ENCODE data around the gene DCANP1.
A peak's percentile ranks its signal among the peaks of the same experiment; 100 is the strongest.

DCANP1 gene

GRCh38 chr5:135440916-135441315 is 6.2 kb downstream of the DCANP1 start:
- no peak for DNase-seq

- DNase-seq: no peak
These were observed 7.6 kb downstream of the DCANP1 start for GRCh38 chr5:135439231-135440205.

DNA sequence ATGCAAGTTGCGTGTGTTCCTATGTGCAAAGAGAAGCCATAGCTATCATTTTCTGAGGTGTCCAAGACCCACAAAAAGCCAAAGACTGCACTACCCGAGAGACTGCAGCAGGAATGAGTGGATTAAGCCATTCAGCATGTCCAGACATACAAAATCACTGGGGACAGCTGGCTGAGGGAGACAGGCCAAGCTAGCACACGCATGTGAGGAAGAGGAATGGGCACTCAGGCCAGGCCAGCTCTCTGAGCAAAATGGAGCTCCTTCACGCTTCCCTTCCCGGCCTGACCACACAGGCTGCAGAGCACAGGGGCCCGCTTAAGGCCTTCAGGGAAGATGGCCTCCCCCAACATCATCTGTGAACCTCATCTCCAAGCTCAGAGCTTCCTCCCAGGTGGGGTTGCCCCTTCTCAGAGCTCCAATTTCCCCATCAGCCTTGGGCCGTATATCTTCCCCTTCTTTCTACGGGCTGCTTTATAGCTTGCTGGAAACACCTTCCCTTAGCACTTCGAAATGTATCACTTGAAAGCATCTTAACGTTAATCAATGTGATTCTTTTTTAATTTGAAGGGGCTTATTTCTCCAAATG is 8.4 kb downstream of the DCANP1 start:
- no peak for DNase-seq

DNA sequence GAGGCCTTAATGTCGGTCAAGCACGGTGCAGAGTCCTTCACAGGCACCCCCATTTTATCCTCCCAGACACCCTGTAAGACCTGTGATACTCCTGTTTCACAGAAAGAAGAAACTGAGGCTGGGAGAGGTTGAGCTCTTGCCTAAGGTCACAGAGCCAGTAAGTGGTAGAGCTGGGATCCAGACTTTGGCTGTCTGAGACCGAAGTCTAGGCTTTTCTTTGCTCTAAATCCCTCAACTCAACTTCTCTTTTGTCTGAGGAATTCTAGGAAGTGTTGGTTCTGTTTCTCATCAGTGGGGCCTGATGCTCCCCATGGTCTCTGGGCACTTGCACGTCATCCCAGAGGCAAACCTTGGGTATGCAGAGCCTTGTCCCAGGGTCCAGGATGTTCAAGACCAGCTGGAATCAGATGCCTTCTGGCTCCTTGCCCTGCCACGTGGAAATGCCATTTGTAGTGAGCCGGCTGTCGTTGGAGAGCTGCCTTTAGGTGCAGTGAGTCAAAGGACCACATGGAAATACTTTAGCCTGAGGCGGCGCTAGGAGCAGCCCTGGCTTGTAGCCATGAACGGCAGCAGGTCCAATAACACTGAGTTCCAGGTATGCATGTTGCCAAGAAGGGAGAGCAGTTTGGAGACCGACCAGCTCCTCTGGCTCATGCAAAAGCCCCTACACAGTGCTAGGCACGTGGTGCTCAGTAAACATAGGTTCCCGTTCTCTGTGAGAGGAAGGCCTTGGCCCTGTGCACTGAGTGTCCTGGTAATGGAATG is 9.2 kb downstream of the DCANP1 start:
- DNase-seq: peak; percentile 8

GRCh38 chr5:135437422-135437795 is 9.7 kb downstream of the DCANP1 start:
- no peak for DNase-seq

GRCh38 chr5:135436951-135437418 is 10.2 kb downstream of the DCANP1 start:
- no peak for DNase-seq

DNA sequence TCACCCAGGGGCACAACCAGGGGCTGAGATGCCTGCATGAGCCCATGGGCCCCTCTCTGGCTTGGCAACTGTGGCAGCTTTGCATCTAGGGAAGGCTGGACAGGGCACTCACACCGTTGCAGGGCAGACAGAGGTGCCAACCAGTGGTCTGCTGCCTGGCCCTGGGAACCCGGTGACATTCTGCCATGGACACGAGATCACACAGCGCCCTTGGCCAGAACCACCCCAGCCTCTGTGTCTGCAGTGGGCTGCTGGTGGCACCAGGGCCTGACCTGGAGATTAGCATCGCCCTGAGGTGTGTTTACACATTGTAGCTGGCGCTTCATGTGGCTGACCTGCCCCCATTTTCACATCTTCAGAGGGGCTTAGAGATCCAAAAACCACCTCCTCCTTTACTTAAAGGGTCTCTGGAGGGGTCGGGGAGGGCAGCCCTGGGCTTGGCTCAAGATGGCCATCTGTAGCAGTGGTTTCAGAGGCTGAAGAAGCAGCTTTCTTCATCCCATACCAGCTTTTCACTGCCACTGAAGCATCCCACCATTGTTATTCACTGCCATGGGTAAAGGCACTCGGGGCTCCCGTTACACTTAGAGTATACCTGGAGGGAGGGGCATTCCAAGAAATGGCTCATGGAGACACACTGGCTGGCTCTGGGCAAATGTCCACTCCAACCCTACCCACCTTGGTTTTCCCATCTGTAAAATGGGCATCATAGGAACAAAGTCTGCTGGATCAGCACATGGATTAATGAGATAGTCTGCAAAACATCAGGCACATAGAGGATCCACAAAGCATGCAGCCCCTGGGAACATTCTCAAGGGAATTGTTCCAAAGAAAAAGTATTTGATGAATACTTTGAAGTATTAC is 11.4 kb downstream of the DCANP1 start:
- DNase-seq: no peak

DNA sequence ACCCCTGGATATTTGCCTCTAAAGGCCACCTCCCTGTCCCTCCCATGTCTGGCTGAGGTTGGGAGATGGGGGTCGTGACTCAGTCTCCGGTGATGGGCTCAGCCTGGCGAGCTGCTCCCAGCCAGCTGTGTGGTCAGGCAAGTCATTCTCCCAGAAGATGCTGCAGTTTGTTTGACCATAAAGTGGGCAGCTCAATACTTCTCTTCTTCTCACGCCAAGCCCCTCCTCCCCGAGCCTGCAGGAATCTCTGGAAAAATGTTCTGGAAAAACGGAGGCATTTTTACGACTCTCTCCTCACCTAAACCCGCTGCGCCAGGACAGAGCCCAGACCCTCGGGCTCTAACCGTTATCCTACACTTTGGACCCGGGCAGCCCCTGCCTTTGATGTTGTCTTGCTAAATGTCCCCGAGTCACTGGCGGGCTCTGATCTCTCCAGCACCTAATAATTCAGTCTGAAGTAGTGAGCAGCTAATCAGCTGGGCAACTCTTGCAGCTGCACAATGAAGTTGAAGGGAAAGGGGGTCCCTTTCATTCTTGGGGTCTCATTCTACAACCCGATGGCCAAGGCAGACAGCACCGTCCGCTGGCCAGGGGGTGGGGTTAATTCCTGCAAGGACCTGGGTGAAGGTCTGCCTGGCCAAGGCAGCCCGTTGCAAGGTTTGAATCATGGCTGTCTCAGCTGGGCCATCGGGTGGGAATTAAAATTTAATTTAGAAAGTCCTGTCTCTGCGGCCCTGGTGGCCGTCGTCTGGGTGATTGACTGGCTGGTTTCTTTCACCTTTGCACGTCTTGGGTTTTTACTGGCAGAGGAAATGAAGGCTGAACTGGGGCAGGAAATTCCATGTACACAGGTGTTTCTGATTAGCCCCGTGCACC is 12.3 kb downstream of the DCANP1 start:
- DNase-seq: no peak

DNA sequence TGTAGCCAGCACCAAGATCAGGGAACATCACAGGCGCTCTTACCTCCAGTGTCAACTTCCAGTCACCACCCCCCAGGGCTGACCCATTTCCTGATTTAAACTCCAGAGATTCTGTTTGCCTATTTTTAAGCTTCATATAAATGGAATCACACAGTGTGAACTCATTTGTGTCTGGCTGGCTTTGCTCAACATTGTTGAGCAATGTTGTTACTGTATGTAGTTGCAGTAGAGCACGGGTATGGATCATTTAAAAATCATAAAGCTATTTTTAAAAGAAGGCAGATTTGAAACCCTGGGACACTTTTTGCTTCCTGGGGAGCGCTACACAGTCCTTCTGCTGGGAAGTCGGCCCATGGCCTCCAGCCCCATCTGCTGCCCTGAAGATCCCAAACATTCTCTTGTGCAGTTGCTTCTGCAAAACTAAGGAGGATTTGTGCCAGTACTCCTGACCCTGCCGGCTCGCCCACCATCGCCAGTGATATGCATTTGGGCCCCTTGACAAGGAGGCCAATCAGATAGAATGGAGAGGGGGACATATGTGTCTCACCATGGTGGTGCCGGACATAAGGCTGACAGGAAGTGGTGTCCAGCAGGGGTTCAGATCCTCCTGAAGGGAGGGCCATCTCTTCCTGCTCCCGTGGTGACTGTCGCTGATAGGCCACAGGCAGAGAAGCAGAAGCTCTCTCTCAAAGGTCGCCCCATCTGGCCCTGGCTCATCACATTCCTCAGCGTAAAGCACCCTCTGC is 13.3 kb downstream of the DCANP1 start:
- DNase-seq: no peak

GRCh38 chr5:135432113-135432512 is 15.0 kb downstream of the DCANP1 start:
- no peak for DNase-seq

GRCh38 chr5:135430135-135430437 is 17.1 kb downstream of the DCANP1 start:
- DNase-seq: no peak

DNA sequence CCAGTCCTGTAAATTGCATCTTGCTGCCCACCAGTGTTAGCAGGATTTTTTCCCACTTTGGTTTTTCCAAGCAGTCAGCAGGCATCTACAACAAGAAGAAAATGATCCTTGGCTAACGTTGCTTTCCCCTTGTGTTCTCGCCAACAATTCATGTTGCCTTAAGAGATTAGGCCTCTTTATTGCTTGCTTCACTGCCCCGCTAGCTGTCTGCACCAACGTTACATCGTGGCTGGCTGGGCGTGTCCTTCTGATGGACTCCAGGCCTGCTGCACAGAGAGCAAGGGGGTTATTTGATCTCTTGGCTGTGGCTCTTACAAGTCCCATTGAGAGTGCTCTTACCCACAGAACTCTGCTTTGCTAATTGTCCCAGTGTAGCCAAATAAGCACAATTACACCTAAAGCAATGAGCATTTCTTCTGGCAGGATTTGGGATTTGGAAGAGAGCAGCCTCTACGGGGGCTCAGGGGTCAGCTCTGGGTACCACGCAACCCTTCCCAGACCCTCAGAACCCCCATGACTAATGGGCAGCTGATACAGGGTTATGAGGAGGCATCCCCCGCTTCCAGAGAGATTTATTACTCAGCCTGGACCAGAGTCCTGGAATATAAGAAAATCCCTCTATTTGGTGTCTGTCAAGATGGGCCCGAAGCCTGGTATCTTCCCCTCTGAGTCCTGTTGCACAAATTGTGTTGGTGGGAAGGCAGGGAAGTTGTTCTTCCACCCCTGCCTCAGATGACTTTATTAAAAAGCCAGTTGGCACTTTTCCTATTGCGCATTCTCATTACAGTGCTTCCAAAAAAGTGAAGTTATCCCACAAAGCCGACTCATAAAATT is 17.6 kb downstream of the DCANP1 start:
- DNase-seq: no peak

- DNase-seq: no peak
These were observed 18.6 kb downstream of the DCANP1 start for GRCh38 chr5:135428586-135428985.

- DNase-seq: peak; percentile 32
These were observed 20.8 kb downstream of the DCANP1 start for GRCh38 chr5:135426102-135427082.

- DNase-seq: no peak
These were observed 21.5 kb downstream of the DCANP1 start for GRCh38 chr5:135425641-135426040.

DNA sequence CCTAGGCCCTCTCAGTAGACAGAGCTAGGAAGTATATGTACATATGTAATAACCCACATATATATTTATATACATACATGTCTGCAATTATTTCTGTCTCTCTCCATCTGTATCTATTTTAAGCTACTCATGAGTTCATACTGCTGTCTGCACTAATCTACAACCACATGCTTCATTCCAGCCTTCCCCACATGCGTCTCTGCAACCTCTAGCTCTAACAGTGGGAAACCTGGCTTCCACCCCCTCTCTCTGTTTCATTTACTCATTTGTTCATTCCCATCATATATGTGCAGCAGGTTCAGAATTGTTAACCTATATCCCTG is 23.3 kb downstream of the DCANP1 start:
- no peak for DNase-seq

DNA sequence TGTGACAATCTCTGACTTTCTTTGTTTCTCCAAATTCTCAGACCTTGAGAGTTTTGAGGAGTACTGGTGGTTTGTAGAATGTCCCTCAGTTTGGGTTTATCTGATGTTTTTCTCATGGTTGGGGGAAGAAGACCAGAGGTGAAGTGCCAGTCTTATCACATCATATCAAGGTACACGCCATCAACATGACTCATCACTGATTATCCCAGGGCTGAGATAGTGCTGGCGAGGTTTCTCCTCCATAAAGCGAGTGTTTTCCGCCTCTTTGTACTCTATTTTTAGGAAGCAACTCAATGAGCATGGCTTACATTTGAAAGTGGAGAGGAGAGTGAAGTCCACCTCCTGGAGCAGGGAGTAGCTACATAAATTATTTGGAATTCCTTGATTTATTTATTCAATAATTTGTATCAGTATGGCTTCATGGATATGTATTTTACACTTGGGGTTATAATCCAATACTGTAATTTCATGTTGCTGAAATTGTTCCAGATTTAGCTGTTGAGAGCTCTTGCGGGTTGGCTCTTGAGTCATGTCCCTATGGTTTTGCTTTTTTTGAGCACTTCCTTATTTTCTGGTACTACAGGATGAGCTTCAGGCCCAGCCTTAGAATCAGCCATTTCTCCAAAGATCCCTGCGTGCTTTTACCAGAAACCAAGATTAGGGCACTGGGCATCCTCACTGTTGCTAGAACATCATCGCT is 23.9 kb downstream of the DCANP1 start:
- no peak for DNase-seq

GRCh38 chr5:135422419-135422818 is 24.7 kb downstream of the DCANP1 start:
- DNase-seq: no peak
